Measurements from ENCODE around the gene CREB5.

GRCh38 chr7:28640001-28640400 is 227.7 kb downstream of the CREB5 start:
- TF ChIP-seq, protein P1, sequence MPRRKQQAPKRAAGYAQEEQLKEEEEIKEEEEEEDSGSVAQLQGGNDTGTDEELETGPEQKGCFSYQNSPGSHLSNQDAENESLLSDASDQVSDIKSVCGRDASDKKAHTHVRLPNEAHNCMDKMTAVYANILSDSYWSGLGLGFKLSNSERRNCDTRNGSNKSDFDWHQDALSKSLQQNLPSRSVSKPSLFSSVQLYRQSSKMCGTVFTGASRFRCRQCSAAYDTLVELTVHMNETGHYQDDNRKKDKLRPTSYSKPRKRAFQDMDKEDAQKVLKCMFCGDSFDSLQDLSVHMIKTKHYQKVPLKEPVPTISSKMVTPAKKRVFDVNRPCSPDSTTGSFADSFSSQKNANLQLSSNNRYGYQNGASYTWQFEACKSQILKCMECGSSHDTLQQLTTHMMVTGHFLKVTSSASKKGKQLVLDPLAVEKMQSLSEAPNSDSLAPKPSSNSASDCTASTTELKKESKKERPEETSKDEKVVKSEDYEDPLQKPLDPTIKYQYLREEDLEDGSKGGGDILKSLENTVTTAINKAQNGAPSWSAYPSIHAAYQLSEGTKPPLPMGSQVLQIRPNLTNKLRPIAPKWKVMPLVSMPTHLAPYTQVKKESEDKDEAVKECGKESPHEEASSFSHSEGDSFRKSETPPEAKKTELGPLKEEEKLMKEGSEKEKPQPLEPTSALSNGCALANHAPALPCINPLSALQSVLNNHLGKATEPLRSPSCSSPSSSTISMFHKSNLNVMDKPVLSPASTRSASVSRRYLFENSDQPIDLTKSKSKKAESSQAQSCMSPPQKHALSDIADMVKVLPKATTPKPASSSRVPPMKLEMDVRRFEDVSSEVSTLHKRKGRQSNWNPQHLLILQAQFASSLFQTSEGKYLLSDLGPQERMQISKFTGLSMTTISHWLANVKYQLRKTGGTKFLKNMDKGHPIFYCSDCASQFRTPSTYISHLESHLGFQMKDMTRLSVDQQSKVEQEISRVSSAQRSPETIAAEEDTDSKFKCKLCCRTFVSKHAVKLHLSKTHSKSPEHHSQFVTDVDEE (CRISPR knock-in tag; IDR thresholded peaks at IDR 0.05), result no peak
- TF ChIP-seq, protein P2, sequence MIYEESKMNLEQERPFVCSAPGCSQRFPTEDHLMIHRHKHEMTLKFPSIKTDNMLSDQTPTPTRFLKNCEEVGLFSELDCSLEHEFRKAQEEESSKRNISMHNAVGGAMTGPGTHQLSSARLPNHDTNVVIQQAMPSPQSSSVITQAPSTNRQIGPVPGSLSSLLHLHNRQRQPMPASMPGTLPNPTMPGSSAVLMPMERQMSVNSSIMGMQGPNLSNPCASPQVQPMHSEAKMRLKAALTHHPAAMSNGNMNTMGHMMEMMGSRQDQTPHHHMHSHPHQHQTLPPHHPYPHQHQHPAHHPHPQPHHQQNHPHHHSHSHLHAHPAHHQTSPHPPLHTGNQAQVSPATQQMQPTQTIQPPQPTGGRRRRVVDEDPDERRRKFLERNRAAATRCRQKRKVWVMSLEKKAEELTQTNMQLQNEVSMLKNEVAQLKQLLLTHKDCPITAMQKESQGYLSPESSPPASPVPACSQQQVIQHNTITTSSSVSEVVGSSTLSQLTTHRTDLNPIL (CRISPR knock-in tag; IDR thresholded peaks at IDR 0.05; ENCODE audit: low read depth), result no peak
- TF ChIP-seq PATZ1 (CRISPR knock-in tag; IDR thresholded peaks at IDR 0.05; ENCODE audit: borderline replicate concordance) (no peak), CSDC2 (CRISPR knock-in tag; IDR thresholded peaks at IDR 0.05) (no peak), ARNTL (CRISPR knock-in tag; IDR thresholded peaks at IDR 0.05; ENCODE audit: borderline replicate concordance, low read depth) (no peak), SNAI2 (CRISPR knock-in tag; IDR thresholded peaks at IDR 0.05) (no peak), PPARA (CRISPR knock-in tag; IDR thresholded peaks at IDR 0.05; ENCODE audit: borderline replicate concordance) (no peak), RARB (CRISPR knock-in tag; IDR thresholded peaks at IDR 0.05) (no peak), ZFP3 (CRISPR knock-in tag; IDR thresholded peaks at IDR 0.05) (no peak)

Measured in SK-N-SH treated with all-trans-retinoic acid at 6 μM for 48 hours (cell line).